Activated naive CD8-positive, alpha-beta T cell treated with anti-CD3 and anti-CD28 coated beads, Interleukin-2, amount 10 ng/mL, durations not matched to agents 7 days and 5 days (primary cell): ENCODE results near the gene ZNF639. TPM values are rescaled to one million over a fixed set of nuclear protein-coding genes. Genes with fewer than 3 reads are reported as not detected.
"Not testable (repeated sequence)": the region's sequence is repeated elsewhere in the genome, so short reads cannot be mapped to it uniquely, and the experiment has no call there.

ENCODE experiments used
- ATAC-seq: fragments of 150-1000 bp; cut with Tn5 transposase; one replicate; pipeline ENCODE4 v1.10.0; 2021; ENCODE audit warnings: low read depth, moderate library complexity
- POLR2A ChIA-PET: fragments of 350-600 bp; sonication (Branson Sonifier 250); formaldehyde crosslinking; loops from one replicate; lab custom pipeline; 2021; ENCODE audit warnings: antibody characterized with exemption; lab: Charles Lee
- DNase-seq: peaks from one replicate; pipeline ENCODE4 v3.0.0; 2021
- H3K27ac Mint-ChIP-seq: one replicate; pipeline ENCODE4 v1.8.0; 2022; ENCODE audit warnings: mild to moderate bottlenecking, mixed read lengths
- H3K27me3 Mint-ChIP-seq: one replicate; pipeline ENCODE4 v1.8.0; 2022; ENCODE audit warnings: mild to moderate bottlenecking, moderate library complexity, mixed read lengths
- H3K36me3 Mint-ChIP-seq: one replicate; pipeline ENCODE4 v1.8.0; 2021; ENCODE audit warnings: mild to moderate bottlenecking, mixed read lengths
- H3K4me1 Mint-ChIP-seq: one replicate; pipeline ENCODE4 v1.8.0; 2021; ENCODE audit warnings: mixed read lengths
- H3K4me3 Mint-ChIP-seq: one replicate; pipeline ENCODE4 v1.8.0; 2022; ENCODE audit warnings: mild to moderate bottlenecking, moderate library complexity, mixed read lengths
- H3K9me3 Mint-ChIP-seq: one replicate; pipeline ENCODE4 v1.8.0; 2021; ENCODE audit warnings: mixed read lengths
- total RNA-seq, 2 experiments: library from RNA; stranded (reverse); gene quantifications; one replicate each; pipeline ENCODE4 v1.2.3, GENCODE V29; 2021

The ZNF639 gene, protein sequence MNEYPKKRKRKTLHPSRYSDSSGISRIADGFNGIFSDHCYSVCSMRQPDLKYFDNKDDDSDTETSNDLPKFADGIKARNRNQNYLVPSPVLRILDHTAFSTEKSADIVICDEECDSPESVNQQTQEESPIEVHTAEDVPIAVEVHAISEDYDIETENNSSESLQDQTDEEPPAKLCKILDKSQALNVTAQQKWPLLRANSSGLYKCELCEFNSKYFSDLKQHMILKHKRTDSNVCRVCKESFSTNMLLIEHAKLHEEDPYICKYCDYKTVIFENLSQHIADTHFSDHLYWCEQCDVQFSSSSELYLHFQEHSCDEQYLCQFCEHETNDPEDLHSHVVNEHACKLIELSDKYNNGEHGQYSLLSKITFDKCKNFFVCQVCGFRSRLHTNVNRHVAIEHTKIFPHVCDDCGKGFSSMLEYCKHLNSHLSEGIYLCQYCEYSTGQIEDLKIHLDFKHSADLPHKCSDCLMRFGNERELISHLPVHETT
- 10 to 100 TPM; 36.2 to 38.9 TPM for total RNA-seq

DNA sequence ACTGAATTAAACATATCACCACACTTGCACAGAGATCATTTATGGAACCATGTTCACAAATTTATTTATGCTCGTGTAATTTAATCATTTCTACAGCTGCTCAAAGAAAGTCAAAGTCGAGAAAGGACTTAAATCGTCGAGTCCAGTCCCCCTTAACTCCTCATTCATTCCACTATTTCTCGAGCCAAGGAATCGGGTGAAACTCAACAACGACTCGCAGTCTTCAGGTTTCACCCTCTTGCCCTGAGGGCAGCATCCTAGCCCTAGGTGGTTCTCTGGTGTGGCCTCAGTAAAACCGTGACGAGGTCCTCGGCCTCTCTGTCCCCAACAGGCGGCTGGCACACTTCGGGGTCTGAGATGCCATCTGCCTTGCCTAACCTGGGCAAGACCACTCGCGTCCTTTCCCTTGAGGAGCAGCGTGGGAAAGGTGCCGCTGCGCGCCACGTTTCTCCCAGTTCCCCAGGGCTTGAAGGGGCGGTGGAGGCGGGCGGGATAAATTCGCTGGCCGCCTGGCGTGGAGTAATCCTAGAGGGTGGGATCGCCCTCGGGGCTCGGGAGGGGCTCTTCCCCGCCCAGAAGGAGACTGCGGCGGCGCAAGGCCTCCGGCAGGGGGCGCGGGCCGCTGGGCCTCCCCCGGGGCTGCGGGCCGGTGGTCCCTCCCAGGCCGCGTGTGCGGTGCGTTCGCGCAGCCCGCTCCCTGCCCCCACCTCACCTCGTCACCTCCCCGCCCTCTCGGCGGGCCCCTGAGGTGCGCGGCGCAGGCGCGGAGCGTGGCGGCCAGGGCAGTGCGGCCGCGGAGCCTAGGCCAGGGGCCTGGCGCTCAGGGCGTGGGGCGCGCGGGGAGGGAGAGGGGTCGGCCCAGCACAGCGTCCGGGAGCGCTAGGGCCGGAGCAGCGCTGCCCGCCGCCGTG is at the start of gene ZNF639:
ZNF639 (plus strand) TSS at position 746 of the 911 bp plus-strand sequence. CDS start 5,263 bp downstream, outside the sequence.
- no peaks in the 10 kb centered on the region for H3K27me3 Mint-ChIP-seq
- ATAC-seq (peak; percentile 87), DNase-seq (peak; percentile 91)
- peak within 1 kb of the TSS; percentile 90 for H3K4me3 Mint-ChIP-seq
- peaks cover 4% of the 10 kb centered on the region for H3K36me3 Mint-ChIP-seq
- H3K4me1 Mint-ChIP-seq: peaks cover 22% of the 10 kb centered on the region
- peak within 1 kb of the TSS; percentile 92 for H3K27ac Mint-ChIP-seq
- POLR2A ChIA-PET: interaction anchor here (0.6 to 2.4 kb wide), 11 partner anchors 12 to 307 kb away, joined by 3 to 23 read pairs (median 4); partner anchors contain the start of genes ACTL6A, GNB4, MFN1 and NDUFB5
- no peaks in the 10 kb centered on the region for H3K9me3 Mint-ChIP-seq

GRCh38 chr3:179274434-179274833 is 48.4 kb upstream of the ZNF639 start:
- H3K27me3 Mint-ChIP-seq: peaks cover 14% of the 10 kb centered on the region
- ATAC-seq, DNase-seq, H3K9me3 Mint-ChIP-seq, POLR2A ChIA-PET, H3K4me1 Mint-ChIP-seq, H3K4me3 Mint-ChIP-seq, H3K36me3 Mint-ChIP-seq, H3K27ac Mint-ChIP-seq: not testable (repeated sequence)

DNA sequence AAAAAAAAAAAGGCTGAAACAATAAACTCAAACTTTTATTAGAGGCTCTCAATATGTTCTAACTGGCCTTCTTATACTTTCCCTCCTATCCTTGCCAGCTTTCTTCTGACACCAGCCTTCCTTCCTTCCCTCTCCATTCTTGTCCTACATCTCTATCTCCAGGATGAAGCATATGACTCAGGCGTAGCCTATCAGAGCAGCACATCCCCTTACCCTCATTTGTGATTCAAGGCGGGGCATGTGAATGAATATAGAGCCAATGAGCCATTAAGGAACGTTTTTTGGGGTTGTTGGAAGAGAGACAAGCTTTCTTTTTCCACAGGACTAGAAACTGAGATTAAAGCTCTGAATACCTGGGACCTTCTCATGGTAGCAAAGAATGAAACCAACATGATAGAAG is 46.8 kb upstream of the ZNF639 start:
- no peak overlapping the region for H3K27ac Mint-ChIP-seq
- ATAC-seq (no peak), DNase-seq (no peak)
- peaks cover 1% of the 10 kb centered on the region for H3K4me1 Mint-ChIP-seq
- POLR2A ChIA-PET: interaction anchor here (0.7 kb wide), 1 partner anchor 99 kb away, joined by 4 read pairs; no protein-coding TSS in a partner anchor
- H3K9me3 Mint-ChIP-seq: no peaks in the 10 kb centered on the region
- peaks cover 12% of the 10 kb centered on the region for H3K27me3 Mint-ChIP-seq
- no peaks in the 10 kb centered on the region for H3K36me3 Mint-ChIP-seq
- H3K4me3 Mint-ChIP-seq: no peak overlapping the region

DNA sequence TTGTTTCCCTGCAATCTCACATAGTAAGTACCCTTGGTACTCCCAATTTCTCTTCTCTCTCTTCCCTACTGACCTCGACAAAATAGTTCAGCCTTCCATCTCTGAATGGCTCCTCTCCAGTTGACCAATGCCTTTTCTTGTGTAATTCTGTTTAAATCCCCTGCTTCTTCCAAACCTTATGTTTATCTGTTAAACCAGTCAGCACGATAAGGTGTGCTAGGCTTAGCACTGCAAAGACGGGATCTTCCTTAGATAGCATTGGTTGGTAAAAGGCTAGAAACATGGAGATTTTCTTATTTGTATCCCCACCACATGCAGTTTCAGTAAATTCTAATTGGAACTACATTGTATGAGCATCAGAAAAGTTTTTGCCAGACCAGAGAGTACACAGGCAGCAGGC is 46.1 kb upstream of the ZNF639 start:
- no peak overlapping the region for H3K27ac Mint-ChIP-seq
- H3K4me1 Mint-ChIP-seq: peaks cover 1% of the 10 kb centered on the region
- no peaks in the 10 kb centered on the region for H3K9me3 Mint-ChIP-seq
- no peak for DNase-seq
- POLR2A ChIA-PET: no interaction called here
- peaks cover 12% of the 10 kb centered on the region for H3K27me3 Mint-ChIP-seq
- H3K4me3 Mint-ChIP-seq: no peak overlapping the region
- H3K36me3 Mint-ChIP-seq: no peaks in the 10 kb centered on the region
- no peak for ATAC-seq

GRCh38 chr3:179278151-179278550 is 44.7 kb upstream of the ZNF639 start:
- ATAC-seq (no peak), DNase-seq (no peak)
- POLR2A ChIA-PET: interaction anchor here (0.5 kb wide), 1 partner anchor 8 kb away, joined by 3 read pairs; no protein-coding TSS in a partner anchor
- Mint-ChIP-seq H3K27me3 (peaks cover 24% of the 10 kb centered on the region), H3K9me3 (no peaks in the 10 kb centered on the region), H3K36me3 (no peaks in the 10 kb centered on the region), H3K4me3 (no peak overlapping the region), H3K4me1 (peaks cover 1% of the 10 kb centered on the region), H3K27ac (no peak overlapping the region)

GRCh38 chr3:179278932-179279693 is 43.7 kb upstream of the ZNF639 start:
- DNase-seq: no peak
- H3K36me3 Mint-ChIP-seq: no peaks in the 10 kb centered on the region
- peaks cover 1% of the 10 kb centered on the region for H3K4me1 Mint-ChIP-seq
- H3K27me3 Mint-ChIP-seq: peaks cover 32% of the 10 kb centered on the region
- no peak overlapping the region for H3K27ac Mint-ChIP-seq
- no peaks in the 10 kb centered on the region for H3K9me3 Mint-ChIP-seq
- H3K4me3 Mint-ChIP-seq: no peak overlapping the region
- POLR2A ChIA-PET: no interaction called here
- ATAC-seq: no peak

- POLR2A ChIA-PET: no interaction called here
- Mint-ChIP-seq H3K27ac (no peak overlapping the region), H3K36me3 (no peaks in the 10 kb centered on the region), H3K27me3 (peaks cover 34% of the 10 kb centered on the region), H3K9me3 (no peaks in the 10 kb centered on the region), H3K4me1 (peaks cover 1% of the 10 kb centered on the region), H3K4me3 (no peak overlapping the region)
- DNase-seq (no peak), ATAC-seq (no peak)
Measured at GRCh38 chr3:179279837-179280236, 43.0 kb upstream of the ZNF639 start.

GRCh38 chr3:179281825-179282224 is 41.0 kb upstream of the ZNF639 start:
- ATAC-seq: no peak
- Mint-ChIP-seq H3K27ac (no peak overlapping the region), H3K9me3 (no peaks in the 10 kb centered on the region), H3K4me3 (no peak overlapping the region), H3K36me3 (no peaks in the 10 kb centered on the region), H3K27me3 (peaks cover 38% of the 10 kb centered on the region), H3K4me1 (no peaks in the 10 kb centered on the region)
- POLR2A ChIA-PET: no interaction called here
- DNase-seq: no peak

GRCh38 chr3:179286331-179286730 is 36.5 kb upstream of the ZNF639 start:
- POLR2A ChIA-PET: interaction anchor here (0.7 kb wide), 2 partner anchors 9 to 268 kb away, joined by 3 to 4 read pairs; no protein-coding TSS in a partner anchor
- Mint-ChIP-seq H3K27me3 (peaks cover 35% of the 10 kb centered on the region), H3K36me3 (no peaks in the 10 kb centered on the region), H3K9me3 (no peaks in the 10 kb centered on the region), H3K4me1 (no peaks in the 10 kb centered on the region), H3K27ac (no peak overlapping the region), H3K4me3 (no peak overlapping the region)
- DNase-seq (no peak), ATAC-seq (no peak)

DNA sequence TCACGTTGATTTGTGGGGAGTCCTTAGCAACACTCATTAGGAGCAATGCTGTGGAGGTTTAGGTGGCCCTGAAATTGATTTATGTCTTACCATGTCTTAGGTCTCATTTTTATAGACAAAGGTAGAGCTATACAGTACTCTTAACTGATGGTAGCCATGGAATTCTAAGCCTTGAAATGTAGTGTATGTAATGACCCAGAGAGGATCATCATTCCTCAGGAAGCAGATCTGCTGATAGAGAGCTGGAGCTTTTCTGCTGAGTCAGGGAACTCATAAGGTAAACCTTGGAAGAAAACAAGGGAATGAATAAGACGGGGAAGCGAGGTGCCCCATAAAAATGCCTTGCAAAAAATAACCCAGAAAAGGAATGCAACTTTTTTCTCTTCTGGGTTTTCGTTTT is 34.0 kb upstream of the ZNF639 start:
- POLR2A ChIA-PET: no interaction called here
- peaks cover 18% of the 10 kb centered on the region for H3K27me3 Mint-ChIP-seq
- H3K9me3 Mint-ChIP-seq: no peaks in the 10 kb centered on the region
- H3K36me3 Mint-ChIP-seq: no peaks in the 10 kb centered on the region
- ATAC-seq (no peak), DNase-seq (no peak)
- no peak overlapping the region for H3K4me3 Mint-ChIP-seq
- H3K4me1 Mint-ChIP-seq: no peaks in the 10 kb centered on the region
- H3K27ac Mint-ChIP-seq: no peak overlapping the region

DNA sequence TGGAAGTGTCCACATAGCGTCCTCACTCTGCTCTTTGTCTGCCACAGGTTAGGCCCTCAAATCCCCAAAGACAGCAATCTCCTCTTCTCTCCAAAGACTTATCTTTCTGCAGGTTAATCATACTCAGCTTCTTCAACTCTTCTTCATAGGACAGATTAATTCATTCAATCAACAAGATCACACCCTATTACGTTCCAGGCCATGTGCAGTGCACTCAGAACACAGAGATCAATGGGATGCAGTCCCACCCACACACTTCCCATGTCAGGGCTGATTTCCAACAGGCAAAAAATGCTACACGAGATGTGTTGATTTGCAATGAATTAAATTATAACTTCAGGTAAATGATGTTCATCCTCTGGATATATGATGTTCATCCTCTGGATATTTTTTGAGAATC is 33.5 kb upstream of the ZNF639 start:
- no peak overlapping the region for H3K4me3 Mint-ChIP-seq
- H3K27me3 Mint-ChIP-seq: peaks cover 15% of the 10 kb centered on the region
- no peaks in the 10 kb centered on the region for H3K36me3 Mint-ChIP-seq
- H3K27ac Mint-ChIP-seq: no peak overlapping the region
- ATAC-seq (no peak), DNase-seq (no peak)
- no peaks in the 10 kb centered on the region for H3K4me1 Mint-ChIP-seq
- POLR2A ChIA-PET: no interaction called here
- no peaks in the 10 kb centered on the region for H3K9me3 Mint-ChIP-seq

- POLR2A ChIA-PET: no interaction called here
- H3K4me1 Mint-ChIP-seq: no peaks in the 10 kb centered on the region
- H3K36me3 Mint-ChIP-seq: no peaks in the 10 kb centered on the region
- ATAC-seq (no peak), DNase-seq (no peak)
- H3K4me3 Mint-ChIP-seq: no peak overlapping the region
- no peaks in the 10 kb centered on the region for H3K9me3 Mint-ChIP-seq
- peaks cover 13% of the 10 kb centered on the region for H3K27me3 Mint-ChIP-seq
- H3K27ac Mint-ChIP-seq: no peak overlapping the region
Measured at GRCh38 chr3:179292450-179292849, 30.4 kb upstream of the ZNF639 start.
